Measurements from ENCODE around the gene RSPH6A. TPM values are rescaled to one million over a fixed set of nuclear protein-coding genes. Genes with fewer than 3 reads are reported as not detected.

RSPH6A gene
- total RNA-seq, 1 donor from 2014 or later, result 0.48 TPM

DNA sequence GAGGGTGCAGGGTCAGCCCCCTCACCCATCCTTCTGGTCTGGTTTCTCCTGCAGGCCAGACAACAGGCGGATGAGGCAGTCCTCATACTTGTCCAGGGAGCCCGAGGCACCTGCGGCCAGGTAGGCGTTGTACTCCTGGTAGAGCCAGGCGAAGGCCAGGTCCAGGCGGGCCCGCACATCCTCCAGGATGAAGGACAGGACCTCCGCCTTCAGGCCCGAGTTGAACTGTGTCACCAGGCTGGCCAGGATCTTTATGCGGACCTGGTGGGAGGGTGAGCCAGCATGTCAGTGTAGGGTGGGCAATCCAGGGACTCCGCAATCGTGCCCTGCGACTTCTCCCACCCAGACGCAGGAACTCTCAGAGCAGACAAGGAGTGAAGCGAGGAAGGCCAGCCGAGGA lies 13.8 kb upstream of the RSPH6A start:
- H3K27ac Mint-ChIP-seq, result no peak overlapping the region
- DNase-seq (ENCODE audit: low spot score, unreplicated experiment), result no peak
- no peaks in the 10 kb centered on the region for H3K9me3 Mint-ChIP-seq (ENCODE audit: low read depth)
- no peaks in the 10 kb centered on the region for H3K27me3 Mint-ChIP-seq
- H3K4me1 Mint-ChIP-seq (ENCODE audit: low read depth), result no peaks in the 10 kb centered on the region
- H3K36me3 Mint-ChIP-seq (ENCODE audit: insufficient read depth), result peaks cover 29% of the 10 kb centered on the region
- H3K4me3 Mint-ChIP-seq (ENCODE audit: low read depth), result no peak overlapping the region
- TF ChIP-seq CTCF (IDR thresholded peaks at IDR 0.05; ENCODE audit: unreplicated experiment), result no peak

DNA sequence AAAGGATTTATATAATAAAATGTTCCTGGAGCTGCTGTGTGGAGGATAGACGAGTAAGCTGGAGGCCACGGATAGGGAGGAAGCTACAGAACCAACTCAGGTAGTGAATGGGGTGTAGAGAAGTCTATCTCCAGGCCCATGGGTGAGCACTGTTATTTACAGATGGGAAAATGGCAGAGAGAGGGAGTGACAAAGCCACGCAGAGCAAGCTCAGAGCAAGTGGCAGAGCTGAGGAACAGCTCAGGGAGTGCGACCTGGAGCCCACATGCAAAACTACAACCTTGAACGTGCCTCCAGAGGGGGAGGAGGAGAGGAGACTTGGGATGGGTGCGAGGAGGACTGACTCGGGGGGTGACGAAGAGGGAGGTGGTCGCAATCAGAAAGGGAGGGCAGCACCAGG lies 13.4 kb upstream of the RSPH6A start:
- no peaks in the 10 kb centered on the region for H3K4me1 Mint-ChIP-seq (ENCODE audit: low read depth)
- peak overlapping the region; percentile 60 for H3K27ac Mint-ChIP-seq
- no peak for DNase-seq (ENCODE audit: low spot score, unreplicated experiment)
- H3K4me3 Mint-ChIP-seq (ENCODE audit: low read depth), result no peak overlapping the region
- no peak for TF ChIP-seq CTCF (IDR thresholded peaks at IDR 0.05; ENCODE audit: unreplicated experiment)
- H3K9me3 Mint-ChIP-seq (ENCODE audit: low read depth), result no peaks in the 10 kb centered on the region
- H3K36me3 Mint-ChIP-seq (ENCODE audit: insufficient read depth), result peaks cover 29% of the 10 kb centered on the region
- H3K27me3 Mint-ChIP-seq, result no peaks in the 10 kb centered on the region

- no peak overlapping the region for H3K27ac Mint-ChIP-seq
- H3K4me1 Mint-ChIP-seq (ENCODE audit: low read depth), result no peaks in the 10 kb centered on the region
- H3K36me3 Mint-ChIP-seq (ENCODE audit: insufficient read depth), result peaks cover 29% of the 10 kb centered on the region
- H3K4me3 Mint-ChIP-seq (ENCODE audit: low read depth), result no peak overlapping the region
- no peak for TF ChIP-seq CTCF (IDR thresholded peaks at IDR 0.05; ENCODE audit: unreplicated experiment)
- no peaks in the 10 kb centered on the region for H3K27me3 Mint-ChIP-seq
- H3K9me3 Mint-ChIP-seq (ENCODE audit: low read depth), result no peaks in the 10 kb centered on the region
- DNase-seq (ENCODE audit: low spot score, unreplicated experiment), result no peak
Observed at GRCh38 chr19:45827459-45828093, 12.5 kb upstream of the RSPH6A start.

DNA sequence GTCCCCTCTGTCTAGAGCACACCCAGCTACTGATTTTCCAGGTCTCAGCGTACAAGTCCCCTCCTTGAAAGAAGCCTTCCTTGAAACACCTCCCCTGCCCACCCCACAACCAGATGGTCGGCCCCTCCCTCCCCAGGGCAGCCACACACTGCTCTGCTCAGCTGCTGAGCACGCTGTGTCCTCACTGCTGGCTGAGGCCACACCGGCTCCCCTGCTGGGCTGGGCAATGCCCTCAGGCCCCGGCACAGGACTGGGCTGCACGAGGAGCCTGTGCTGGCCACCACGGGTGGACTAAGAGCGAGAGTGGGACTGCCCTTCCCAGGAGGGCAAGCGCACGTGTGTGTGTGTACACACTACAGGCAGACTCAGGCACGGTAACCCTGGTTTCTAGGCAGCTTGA lies 11.8 kb upstream of the RSPH6A start:
- Mint-ChIP-seq H3K4me1 (ENCODE audit: low read depth) (no peaks in the 10 kb centered on the region), H3K9me3 (ENCODE audit: low read depth) (no peaks in the 10 kb centered on the region), H3K27me3 (no peaks in the 10 kb centered on the region), H3K4me3 (ENCODE audit: low read depth) (no peak overlapping the region), H3K27ac (no peak overlapping the region), H3K36me3 (ENCODE audit: insufficient read depth) (peaks cover 25% of the 10 kb centered on the region)
- TF ChIP-seq CTCF (IDR thresholded peaks at IDR 0.05; ENCODE audit: unreplicated experiment), result no peak
- no peak for DNase-seq (ENCODE audit: low spot score, unreplicated experiment)

DNA sequence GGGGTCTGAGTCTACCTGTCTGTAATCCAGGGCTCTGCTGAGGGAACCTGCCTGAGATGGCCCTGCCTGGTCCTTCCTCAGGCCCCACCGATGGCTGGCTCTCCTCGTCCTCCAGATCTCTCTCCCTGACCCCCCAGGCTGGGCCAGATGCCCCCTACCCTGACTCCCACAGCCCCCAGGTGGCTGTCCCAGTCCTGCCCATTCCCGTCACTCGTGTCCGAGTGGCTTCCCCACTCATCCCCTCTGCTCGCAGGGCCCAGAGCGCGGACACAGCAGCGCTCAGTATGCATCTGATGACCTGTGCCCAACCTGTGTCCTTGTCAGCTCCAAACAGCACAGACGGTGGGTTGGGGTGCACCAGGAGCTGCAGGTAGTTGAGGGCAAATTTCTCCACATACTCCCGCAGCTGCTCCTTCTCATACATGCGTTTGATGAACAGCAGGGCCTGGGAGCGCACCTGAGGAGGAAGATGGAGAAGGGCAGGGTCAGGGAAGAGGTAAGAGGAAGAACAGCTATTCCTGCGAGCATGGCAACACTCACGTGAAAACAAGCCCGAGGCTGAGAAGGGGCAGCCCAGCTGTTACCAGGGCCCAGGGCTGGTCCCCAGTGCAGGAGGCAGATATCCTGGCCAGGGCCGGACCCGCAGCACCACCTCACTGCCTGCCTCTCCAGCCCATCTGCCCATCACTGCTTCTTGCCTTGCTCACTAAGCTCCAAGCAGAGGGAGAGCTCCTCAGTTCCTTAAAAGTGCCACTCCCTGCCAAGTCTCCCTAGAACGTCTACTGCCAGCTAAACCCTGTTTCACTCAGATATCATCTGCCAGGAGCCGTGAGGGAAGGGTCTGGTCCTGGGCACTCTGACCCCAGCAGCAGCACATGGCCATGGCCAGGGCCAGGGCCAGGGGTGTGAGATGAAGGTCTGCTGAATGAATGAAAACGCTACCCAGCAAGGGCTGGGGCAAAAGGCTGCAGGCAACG lies 11.1 kb upstream of the RSPH6A start:
- no peaks in the 10 kb centered on the region for H3K9me3 Mint-ChIP-seq (ENCODE audit: low read depth)
- H3K4me3 Mint-ChIP-seq (ENCODE audit: low read depth), result no peak overlapping the region
- peak overlapping the region; percentile 52 for H3K27ac Mint-ChIP-seq
- no peak for DNase-seq (ENCODE audit: low spot score, unreplicated experiment)
- no peaks in the 10 kb centered on the region for H3K4me1 Mint-ChIP-seq (ENCODE audit: low read depth)
- no peaks in the 10 kb centered on the region for H3K27me3 Mint-ChIP-seq
- H3K36me3 Mint-ChIP-seq (ENCODE audit: insufficient read depth), result peaks cover 23% of the 10 kb centered on the region
- no peak for TF ChIP-seq CTCF (IDR thresholded peaks at IDR 0.05; ENCODE audit: unreplicated experiment)

Data from progenitor cell of endocrine pancreas (in vitro differentiated cells).